Heart right ventricle (tissue), 16 donors: Measurements from ENCODE around the gene JUND. TPM values are rescaled to one million over a fixed set of nuclear protein-coding genes. Genes with fewer than 3 reads are reported as not detected.

ENCODE experiments used
- ATAC-seq, 8 donors: fragments of 200-7000 bp; cut with Tn5 transposase; one replicate each; pipeline ENCODE4 v1.9.1; 2020; ENCODE audit warnings: mild to moderate bottlenecking in 8 of 8, moderate library complexity in 8 of 8, moderate number of reproducible peaks in 1 of 8
- DNase-seq, 2 donors: peaks; one replicate each; pipeline ENCODE4 v3.0.0-alpha.2; 2020
- H3K27ac ChIP-seq, 10 donors: fragments of 200-600 bp; sonication (generic) in 2 of 10; one replicate each; pipeline versions ENCODE4 v1.5.0 to v1.8.0; 2020 to 2022; ENCODE audit warnings: mild to moderate bottlenecking in 3 of 10
- H3K27me3 ChIP-seq, 7 donors: fragments of 200-600 bp; one replicate each; pipeline ENCODE4 v1.8.0; 2021 to 2022; ENCODE audit warnings: mild to moderate bottlenecking in 2 of 7
- H3K36me3 ChIP-seq, 9 donors: fragments of 200-600 bp; sonication (generic) in 1 of 9; one replicate each; pipeline versions ENCODE4 v1.5.0 to v1.8.0; 2020 to 2022; ENCODE audit warnings: mild to moderate bottlenecking in 2 of 9
- H3K4me1 ChIP-seq, 9 donors: fragments of 200-600 bp; sonication (generic) in 1 of 9; one replicate each; pipeline versions ENCODE4 v1.5.0 to v1.8.0; 2020 to 2022; ENCODE audit warnings: mild to moderate bottlenecking in 4 of 9
- H3K4me3 ChIP-seq, 10 donors: fragments of 200-600 bp; sonication (generic) in 2 of 10; one replicate each; pipeline versions ENCODE4 v1.5.0 to v1.8.0; 2020 to 2022; ENCODE audit warnings: mild to moderate bottlenecking in 7 of 10, moderate library complexity in 2 of 10
- H3K9me3 ChIP-seq, 11 donors: fragments of 200-600 bp in 10 of 11; sonication (generic) in 2 of 11; one replicate each; pipeline versions ENCODE4 v1.5.0 to v1.8.0; 2013 to 2022; ENCODE audit warnings: mild to moderate bottlenecking in 2 of 11, control low read depth in 1 of 11, moderate library complexity in 1 of 11
- WGBS, 2 donors: extraction: QIAGEN DNeasy Blood & Tissue Kit; methylation state at CpG; one replicate each; pipeline ENCODE4 v1.1.7; 2013; ENCODE audit warnings: inconsistent platforms in 1 of 2; 5-methylcytosine and 5-hydroxymethylcytosine counted together
- intact Hi-C, 10 donors: fragments of 100-400 bp; cut with DNase I; formaldehyde crosslinking; loops; one replicate each; pipeline versions ENCODE4 v1.11.1 to v1.14.2; 2022
- microRNA-seq, 2 donors: library from miRNA; unstranded; fragments of <30 nt; microRNA quantifications; one replicate each; pipeline ENCODE4 v1.2.0, GENCODE V29; 2021
- polyA plus RNA-seq, 2 donors: library from polyadenylated mRNA; stranded (reverse); fragments of 200-250 nt; gene quantifications; one replicate each; pipeline ENCODE4 v1.2.3, GENCODE V29; 2013
- total RNA-seq, 10 donors: library from RNA; stranded (reverse); fragmentation: NEBNext Ultra II Directional in 3 of 10; extraction: Animal tissue kit (Norgen Biotek cat#: 25700) in 3 of 10; gene quantifications; one replicate each; pipeline versions ENCODE4 v1.2.1 to v1.2.4, GENCODE V29; 2021 to 2023
- TF ChIP-seq, protein P1 (sequence below), 9 donors: fragments of 200-600 bp; sonication (generic) in 2 of 9; IDR thresholded peaks; one replicate each; pipeline versions ENCODE4 v1.5.0 to v1.8.0; 2021 to 2022; ENCODE audit warnings: antibody characterized with exemption in 9 of 9, mild to moderate bottlenecking in 5 of 9, moderate library complexity in 1 of 9
- donor health status: Arrhythmogenic right ventricular cardiomyopathy.
- donor health status: ischemic (EF 13 %, LVEDD 7.1; RV severe dilation, severe dysfunction).
- donor health status: healthy with polysubstance abuse.
- donor health status: DM: no; HTN: yes; CAD: no.
- donor health status: DM: no; HTN: no; CAD: no.
- donor health status: ischemic (EF 25% LVEDD 6.9; RV normal size, moderate dysfunction).
- donor health status: ischemic (EF 25% LVEDD 5.7; RV mildly dilated, moderate dysfunction).
- donor health status: healthy.
- donor health status: DM: yes; HTN: yes; CAD: no.
- donor health status: Ischemic cardiomyopathy.
- donor health status: ischemic (EF 35%, LVEDD 5.7; RV mildly dilated, moderate dysfunction).
- donor health status: nonischemic (EF 11% LVEDD 7.7; RV severe dilation, severe dysfunction).
- donor health status: DM: yes; HTN: yes; CAD: no.
- donor health status: PGD.
- donor health status: ischemic (EF 29% LVEDD 5.4; RV normal size, mild dysfunction).
- donor health status: nonischemic (EF 23%, LVEDD 6.1; RV moderate dilation, normal function).

Gene JUND
- total and polyA plus RNA-seq, 12 donors: 93.7 to 278 (median 133) TPM

DNA sequence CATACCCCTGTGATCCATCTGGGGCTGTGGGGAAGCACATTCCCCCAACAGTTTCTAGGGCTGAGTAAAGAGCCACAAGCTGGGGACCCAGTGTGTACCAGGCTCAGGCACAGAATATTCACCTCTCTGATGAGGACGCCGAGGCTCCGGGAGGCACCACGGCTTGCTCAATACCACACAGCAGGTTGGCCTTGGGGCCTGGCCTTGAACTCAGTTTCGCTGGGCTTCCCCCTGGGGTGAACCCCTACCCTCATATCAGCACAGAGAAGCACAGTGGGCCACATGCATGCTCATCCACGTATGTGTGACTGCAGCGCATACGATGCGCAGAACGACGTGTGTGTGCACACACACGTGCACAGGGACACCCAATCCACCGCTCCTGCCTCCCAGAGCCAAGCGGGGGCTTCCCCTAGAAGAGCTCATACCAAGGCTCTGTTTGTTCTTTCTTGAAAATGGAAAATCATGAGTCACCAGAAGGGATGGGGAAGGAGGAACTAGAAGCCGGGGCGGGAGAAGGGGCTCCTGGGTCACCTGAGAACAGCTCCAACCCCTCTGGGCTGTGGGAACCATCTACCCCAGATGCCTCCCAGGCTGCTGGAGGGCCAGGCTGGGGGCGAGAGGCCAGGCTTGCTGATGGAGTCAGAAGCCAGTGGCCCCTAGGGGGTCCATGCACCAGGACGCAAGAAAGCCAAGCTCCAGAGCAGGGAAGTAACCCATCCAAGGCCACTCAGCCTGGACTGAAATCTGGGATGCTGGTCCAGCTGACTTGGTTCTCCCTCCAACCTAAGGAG is 50.3 kb downstream of the JUND start:
- Histone ChIP-seq H3K9me3 (peaks cover 0 to 13% (median 6%) of the 10 kb centered on the region in 11 donors), H3K36me3 (no peaks in the 10 kb centered on the region), H3K27ac (no peak overlapping the region), H3K4me3 (no peak overlapping the region), H3K4me1 (peaks cover 3 to 24% (median 18%) of the 10 kb centered on the region in 9 donors), H3K27me3 (peaks cover 8 to 87% (median 70%) of the 10 kb centered on the region in 7 donors)
- intact Hi-C loops: no loop called here
- no peak for DNase-seq
- peak in 2 of 8 donors; percentile 10 to 34 for ATAC-seq
- 54 to 60% methylated on average over 18 of the region's 18 CpGs for WGBS, 2 donors
- TF ChIP-seq, protein P1, sequence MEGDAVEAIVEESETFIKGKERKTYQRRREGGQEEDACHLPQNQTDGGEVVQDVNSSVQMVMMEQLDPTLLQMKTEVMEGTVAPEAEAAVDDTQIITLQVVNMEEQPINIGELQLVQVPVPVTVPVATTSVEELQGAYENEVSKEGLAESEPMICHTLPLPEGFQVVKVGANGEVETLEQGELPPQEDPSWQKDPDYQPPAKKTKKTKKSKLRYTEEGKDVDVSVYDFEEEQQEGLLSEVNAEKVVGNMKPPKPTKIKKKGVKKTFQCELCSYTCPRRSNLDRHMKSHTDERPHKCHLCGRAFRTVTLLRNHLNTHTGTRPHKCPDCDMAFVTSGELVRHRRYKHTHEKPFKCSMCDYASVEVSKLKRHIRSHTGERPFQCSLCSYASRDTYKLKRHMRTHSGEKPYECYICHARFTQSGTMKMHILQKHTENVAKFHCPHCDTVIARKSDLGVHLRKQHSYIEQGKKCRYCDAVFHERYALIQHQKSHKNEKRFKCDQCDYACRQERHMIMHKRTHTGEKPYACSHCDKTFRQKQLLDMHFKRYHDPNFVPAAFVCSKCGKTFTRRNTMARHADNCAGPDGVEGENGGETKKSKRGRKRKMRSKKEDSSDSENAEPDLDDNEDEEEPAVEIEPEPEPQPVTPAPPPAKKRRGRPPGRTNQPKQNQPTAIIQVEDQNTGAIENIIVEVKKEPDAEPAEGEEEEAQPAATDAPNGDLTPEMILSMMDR (IDR thresholded peaks at IDR 0.05): no peak

DNA sequence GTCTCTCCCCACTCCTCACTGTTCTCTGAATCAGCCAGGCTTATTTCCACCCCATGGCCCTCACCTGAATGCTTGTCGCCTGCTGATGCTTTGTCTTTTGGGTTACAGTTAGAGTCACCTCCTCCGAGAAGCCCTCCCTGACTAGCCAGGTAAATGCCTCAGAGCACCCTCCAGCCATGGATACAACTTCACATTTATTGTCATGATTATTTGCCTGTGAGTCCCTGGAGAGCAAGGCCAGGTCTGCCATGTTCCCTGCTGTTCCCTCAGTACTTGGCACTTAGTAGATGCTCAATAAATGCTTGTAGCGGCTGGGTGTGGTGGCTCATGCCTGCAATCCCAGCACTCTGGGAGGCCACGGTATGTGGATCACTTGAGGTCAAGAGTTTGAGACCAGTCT is 51.5 kb downstream of the JUND start:
- H3K4me3 ChIP-seq: no peak overlapping the region
- H3K4me1 ChIP-seq: peaks cover 14 to 36% (median 31%) of the 10 kb centered on the region in 9 donors
- WGBS, 2 donors: 81 to 87% methylated on average over 4 of the region's 4 CpGs
- intact Hi-C loops: no loop called here
- TF ChIP-seq, protein P1 (IDR thresholded peaks at IDR 0.05): no peak
- no peaks in the 10 kb centered on the region for H3K36me3 ChIP-seq
- H3K27ac ChIP-seq: no peak overlapping the region
- no peak for DNase-seq
- H3K9me3 ChIP-seq: peaks cover 0 to 13% (median 6%) of the 10 kb centered on the region in 11 donors
- no peak for ATAC-seq
- peaks cover 11 to 92% (median 76%) of the 10 kb centered on the region in 7 donors for H3K27me3 ChIP-seq

Small RNAs within 50 kb of the gene (microRNA-seq; reads per million reads assigned to microRNA genes)
- gene MIR3188: 1.2 to 2.0 reads per million in 2 donors

Other genes starting within 250 kb of the JUND start
- gene IL12RB1, start 194.7 kb downstream of the JUND start, total RNA-seq: 1 to 10 TPM in 2 of 10 donors, under 1 TPM in 8; 0.24 to 5.4 (median 0.45) TPM
- under 1 TPM; 0.36 to 0.51 TPM for gene IL12RB1, start 194.7 kb downstream of the JUND start, polyA plus RNA-seq
- gene MAST3, start 183.8 kb downstream of the JUND start, total RNA-seq: 1 to 10 TPM; 2.8 to 6.4 (median 4.6) TPM
- gene MAST3, start 183.8 kb downstream of the JUND start, polyA plus RNA-seq: 1 to 10 TPM; 1.5 to 2.6 TPM
- gene PIK3R2, start 128.5 kb downstream of the JUND start, total RNA-seq: 10 to 100 TPM; 15.7 to 29.1 (median 22.3) TPM
- gene PIK3R2, start 128.5 kb downstream of the JUND start, polyA plus RNA-seq: 1 to 10 TPM; 2.3 to 6.7 TPM
- 100 to 1,000 TPM in 1 of 10 donors, 10 to 100 TPM in 7, 1 to 10 TPM in 2; 6.5 to 241 (median 11.9) TPM for gene IFI30, start 107.8 kb downstream of the JUND start, total RNA-seq
- gene IFI30, start 107.8 kb downstream of the JUND start, polyA plus RNA-seq: 10 to 100 TPM in 1 of 2 donors, 1 to 10 TPM in 1; 9.7 to 31.2 TPM
- gene MPV17L2, start 88.4 kb downstream of the JUND start, total RNA-seq: 10 to 100 TPM; 10.6 to 16.5 (median 14.5) TPM
- 10 to 100 TPM; 23.0 to 61.9 TPM for gene MPV17L2, start 88.4 kb downstream of the JUND start, polyA plus RNA-seq
- 10 to 100 TPM; 24.1 to 36.3 (median 31.4) TPM for gene RAB3A, start 77.6 kb downstream of the JUND start, total RNA-seq
- 10 to 100 TPM in 1 of 2 donors, 1 to 10 TPM in 1; 7.8 to 16.7 TPM for gene RAB3A, start 77.6 kb downstream of the JUND start, polyA plus RNA-seq
- gene PDE4C, start 55.2 kb downstream of the JUND start, total RNA-seq: 1 to 10 TPM in 4 of 10 donors, under 1 TPM in 6; 0.30 to 4.2 (median 0.85) TPM
- gene PDE4C, start 55.2 kb downstream of the JUND start, polyA plus RNA-seq: 1 to 10 TPM; 1.2 to 6.3 TPM
- 1 to 10 TPM in 5 of 10 donors, under 1 TPM in 5; 0.49 to 1.5 (median 0.96) TPM for gene IQCN, start 7.2 kb downstream of the JUND start, total RNA-seq
- gene IQCN, start 7.2 kb downstream of the JUND start, polyA plus RNA-seq: 1 to 10 TPM in 1 of 2 donors, under 1 TPM in 1; 0.17 to 7.8 TPM
- 100 to 1,000 TPM in 1 of 10 donors, 10 to 100 TPM in 9; 73.2 to 114 (median 93.3) TPM for gene LSM4, start 41.5 kb upstream of the JUND start, total RNA-seq
- gene LSM4, start 41.5 kb upstream of the JUND start, polyA plus RNA-seq: 100 to 1,000 TPM; 135 to 163 TPM
- gene PGPEP1, start 59.0 kb upstream of the JUND start, total RNA-seq: 10 to 100 TPM; 36.0 to 61.3 (median 46.8) TPM
- gene PGPEP1, start 59.0 kb upstream of the JUND start, polyA plus RNA-seq: 10 to 100 TPM; 10.0 to 27.2 TPM
- 1 to 10 TPM in 4 of 10 donors, under 1 TPM in 6; 0.44 to 2.5 (median 0.79) TPM for gene GDF15, start 104.5 kb upstream of the JUND start, total RNA-seq
- gene GDF15, start 104.5 kb upstream of the JUND start, polyA plus RNA-seq: under 1 TPM; 0.44 to 0.62 TPM
- gene LRRC25, start 116.0 kb upstream of the JUND start, total RNA-seq: 10 to 100 TPM in 1 of 10 donors, 1 to 10 TPM in 7, under 1 TPM in 2; 0.57 to 13.3 (median 1.8) TPM
- gene LRRC25, start 116.0 kb upstream of the JUND start, polyA plus RNA-seq: 1 to 10 TPM; 1.1 to 2.2 TPM
- gene SSBP4, start 137.8 kb upstream of the JUND start, total RNA-seq: 10 to 100 TPM; 17.6 to 47.1 (median 27.3) TPM
- gene SSBP4, start 137.8 kb upstream of the JUND start, polyA plus RNA-seq: 10 to 100 TPM; 41.3 to 51.6 TPM
- gene ISYNA1, start 156.5 kb upstream of the JUND start, total RNA-seq: 10 to 100 TPM; 12.6 to 40.7 (median 18.0) TPM
- 100 to 1,000 TPM in 1 of 2 donors, 10 to 100 TPM in 1; 21.4 to 137 TPM for gene ISYNA1, start 156.5 kb upstream of the JUND start, polyA plus RNA-seq
- gene ELL, start 240.4 kb upstream of the JUND start, total RNA-seq: 10 to 100 TPM in 2 of 10 donors, 1 to 10 TPM in 8; 5.7 to 13.1 (median 7.5) TPM
- 1 to 10 TPM; 4.0 to 6.7 TPM for gene ELL, start 240.4 kb upstream of the JUND start, polyA plus RNA-seq